ENCODE results near the gene AUNIP. TPM values are rescaled to one million over a fixed set of nuclear protein-coding genes. Genes with fewer than 3 reads are reported as not detected.

The AUNIP gene
- polyA plus RNA-seq, 2 of the 4 experiments (the other 2 are of a cell fraction): 6.5 to 8.4 TPM

GRCh38 chr1:25794325-25794724 is 64.9 kb downstream of the AUNIP start:
- Histone ChIP-seq H3K27ac (no peak overlapping the region), H3K4me3 (no peak overlapping the region), H3K4me1 (no peaks in the 10 kb centered on the region; the same call in 2 of the 3 replicates), H3K4me2 (no peak overlapping the region), H3K9me3 (no peaks in the 10 kb centered on the region)
- ChIA-PET CTCF (interaction anchor here (0.6 to 2.1 kb wide), 4 partner anchors 143 to 1308 kb away, joined by 3 to 5 read pairs (median 3); no protein-coding TSS in a partner anchor), POLR2A (no interaction called here)
- WGBS (ENCODE audit: missing lambda C conversion rate): 75% methylated on average over 8 of the region's 8 CpGs
- TF ChIP-seq KDM5A (IDR thresholded peaks at IDR 0.05): no peak
- TF ChIP-seq TP53 (CRISPR knock-in tag; IDR thresholded peaks at IDR 0.05): no peak
- TF ChIP-seq PBX3 (IDR thresholded peaks at IDR 0.05): no peak
- no peak for TF ChIP-seq FOSB (CRISPR knock-in tag; IDR thresholded peaks at IDR 0.05)
- TF ChIP-seq SREBF2 (IDR thresholded peaks at IDR 0.05): no peak
- TF ChIP-seq CBX2 (IDR thresholded peaks at IDR 0.05; ENCODE audit: borderline replicate concordance, low read depth): no peak
- no peak for TF ChIP-seq JUN (IDR thresholded peaks at IDR 0.05)
- TF ChIP-seq ATOH8 (CRISPR knock-in tag; IDR thresholded peaks at IDR 0.05; ENCODE audit: low read depth): no peak
- no peak for TF ChIP-seq HMGXB4 (CRISPR knock-in tag; IDR thresholded peaks at IDR 0.05; ENCODE audit: borderline replicate concordance)
- TF ChIP-seq RCOR1 (IDR thresholded peaks at IDR 0.05; ENCODE audit: low read depth, low read length): no peak
- TF ChIP-seq EP300 (IDR thresholded peaks at IDR 0.05): no peak
- no peak for TF ChIP-seq JUNB (IDR thresholded peaks at IDR 0.05)
- TF ChIP-seq HEYL (CRISPR knock-in tag; IDR thresholded peaks at IDR 0.05): no peak
- no peak for TF ChIP-seq HOXB13 (CRISPR knock-in tag; IDR thresholded peaks at IDR 0.05; ENCODE audit: low read depth)
- no peak for TF ChIP-seq CEBPB (IDR thresholded peaks at IDR 0.05)
- TF ChIP-seq RNF2 (IDR thresholded peaks at IDR 0.05; ENCODE audit: borderline replicate concordance, low read depth): no peak
- TF ChIP-seq EHMT2 (IDR thresholded peaks at IDR 0.05; ENCODE audit: low read depth): no peak
- FAIRE-seq (no peak), DNase-seq (ENCODE audit: low read depth in 1 of 2, low spot score in 1 of 2) (no peak), ATAC-seq (no peak)

GRCh38 chr1:25793585-25794170 is 65.6 kb downstream of the AUNIP start:
- no peak for ATAC-seq
- no peak for FAIRE-seq
- 81% methylated on average over 7 of the region's 7 CpGs for WGBS (ENCODE audit: missing lambda C conversion rate)
- Histone ChIP-seq H3K27ac (no peak overlapping the region), H3K4me2 (no peak overlapping the region), H3K4me1 (no peaks in the 10 kb centered on the region), H3K4me3 (no peak overlapping the region), H3K9me3 (no peaks in the 10 kb centered on the region)
- CTCF ChIA-PET: interaction anchor here (1.0 to 2.1 kb wide), 3 partner anchors 143 to 296 kb away, joined by 3 to 5 read pairs (median 3); no protein-coding TSS in a partner anchor
- TF ChIP-seq ELK1 (IDR thresholded peaks at IDR 0.05; ENCODE audit: low read depth, low read length) (no peak), CHD2 (IDR thresholded peaks at IDR 0.05; ENCODE audit: low read length, partially characterized antibody) (no peak), BCL3 (IDR thresholded peaks at IDR 0.05) (no peak), ZNF302 (CRISPR knock-in tag; IDR thresholded peaks at IDR 0.05) (no peak), POLR2A (IDR thresholded peaks at IDR 0.05; ENCODE audit: low read length) (no peak)
- DNase-seq (ENCODE audit: low read depth in 1 of 2, low spot score in 1 of 2): no peak
- POLR2A ChIA-PET: no interaction called here

Measured in A549 (cell line).